ENCODE results near the gene BAAT.

DNA sequence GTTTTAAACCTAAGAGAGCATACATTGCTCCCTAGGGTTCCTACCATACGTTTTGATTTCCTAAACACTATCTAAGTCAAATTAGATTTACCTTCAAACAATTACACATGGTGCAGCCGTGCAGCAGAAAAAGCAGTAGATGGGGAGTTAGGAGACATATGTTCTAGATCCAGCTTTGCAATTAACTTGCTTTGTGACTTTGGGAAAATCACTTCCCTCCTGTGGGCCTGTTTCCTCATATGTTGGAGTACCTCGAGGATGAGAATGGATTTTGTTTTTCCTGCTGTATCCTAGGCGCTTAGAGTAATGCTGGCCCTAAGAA, 12.9 kb upstream of the BAAT start:
- TF ChIP-seq, protein P1, sequence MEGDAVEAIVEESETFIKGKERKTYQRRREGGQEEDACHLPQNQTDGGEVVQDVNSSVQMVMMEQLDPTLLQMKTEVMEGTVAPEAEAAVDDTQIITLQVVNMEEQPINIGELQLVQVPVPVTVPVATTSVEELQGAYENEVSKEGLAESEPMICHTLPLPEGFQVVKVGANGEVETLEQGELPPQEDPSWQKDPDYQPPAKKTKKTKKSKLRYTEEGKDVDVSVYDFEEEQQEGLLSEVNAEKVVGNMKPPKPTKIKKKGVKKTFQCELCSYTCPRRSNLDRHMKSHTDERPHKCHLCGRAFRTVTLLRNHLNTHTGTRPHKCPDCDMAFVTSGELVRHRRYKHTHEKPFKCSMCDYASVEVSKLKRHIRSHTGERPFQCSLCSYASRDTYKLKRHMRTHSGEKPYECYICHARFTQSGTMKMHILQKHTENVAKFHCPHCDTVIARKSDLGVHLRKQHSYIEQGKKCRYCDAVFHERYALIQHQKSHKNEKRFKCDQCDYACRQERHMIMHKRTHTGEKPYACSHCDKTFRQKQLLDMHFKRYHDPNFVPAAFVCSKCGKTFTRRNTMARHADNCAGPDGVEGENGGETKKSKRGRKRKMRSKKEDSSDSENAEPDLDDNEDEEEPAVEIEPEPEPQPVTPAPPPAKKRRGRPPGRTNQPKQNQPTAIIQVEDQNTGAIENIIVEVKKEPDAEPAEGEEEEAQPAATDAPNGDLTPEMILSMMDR (conservative IDR thresholded peaks at IDR 0.05; ENCODE audit: low read depth, low read length): no peak
- TF ChIP-seq POLR2A (IDR thresholded peaks at IDR 0.05; ENCODE audit: low read depth, low read length) (no peak), RCOR1 (IDR thresholded peaks at IDR 0.05; ENCODE audit: insufficient replicate concordance, low read length) (no peak)

Measured in IMR-90 (cell line).